SKM-1 treated with dmso at 0.1 percent for 144 hours (cell line): ENCODE data around the gene CLEC16A.

ENCODE experiments used
- DNase-seq: peaks from one replicate; lab custom pipeline; 2025; ENCODE audit not compliant: unreplicated experiment; lab: John Stamatoyannopoulos, UW

The CLEC16A gene

GRCh38 chr16:11011326-11011725 is 67.0 kb downstream of the CLEC16A start:
- DNase-seq = no peak

- no peak for DNase-seq
Observed at GRCh38 chr16:11012841-11013240, 68.5 kb downstream of the CLEC16A start.

- no peak for DNase-seq
Observed at GRCh38 chr16:11014136-11014535, 69.8 kb downstream of the CLEC16A start.

GRCh38 chr16:11015076-11015475 is 70.7 kb downstream of the CLEC16A start:
- DNase-seq = no peak

- no peak for DNase-seq
Observed at GRCh38 chr16:11015607-11016006, 71.2 kb downstream of the CLEC16A start.

- DNase-seq = no peak
Observed at GRCh38 chr16:11016524-11016988, 72.2 kb downstream of the CLEC16A start.

- DNase-seq = no peak
Observed at GRCh38 chr16:11016993-11017392, 72.6 kb downstream of the CLEC16A start.

GRCh38 chr16:11017499-11017898 is 73.1 kb downstream of the CLEC16A start:
- no peak for DNase-seq

GRCh38 chr16:11020388-11020787 is 76.0 kb downstream of the CLEC16A start:
- no peak for DNase-seq

- DNase-seq = no peak
Observed at GRCh38 chr16:11020792-11021551, 76.6 kb downstream of the CLEC16A start.

- DNase-seq = no peak
Observed at GRCh38 chr16:11022002-11022401, 77.6 kb downstream of the CLEC16A start.

- no peak for DNase-seq
Observed at GRCh38 chr16:11023262-11024039, 79.1 kb downstream of the CLEC16A start.

GRCh38 chr16:11024333-11025053 is 80.1 kb downstream of the CLEC16A start:
- DNase-seq = no peak

- no peak for DNase-seq
Observed at GRCh38 chr16:11025120-11025531, 80.8 kb downstream of the CLEC16A start.

- no peak for DNase-seq
Observed at GRCh38 chr16:11029948-11030347, 85.6 kb downstream of the CLEC16A start.

- no peak for DNase-seq
Observed at GRCh38 chr16:11030990-11031510, 86.7 kb downstream of the CLEC16A start.

GRCh38 chr16:11032000-11032921 is 87.9 kb downstream of the CLEC16A start:
- no peak for DNase-seq

GRCh38 chr16:11032922-11033291 is 88.5 kb downstream of the CLEC16A start:
- no peak for DNase-seq

GRCh38 chr16:11033629-11034420 is 89.5 kb downstream of the CLEC16A start:
- DNase-seq = no peak
